Nephron progenitor cell (in vitro differentiated cells): ENCODE data around the gene PCNX4.

Experiments used
- DNase-seq: peaks from one replicate; pipeline ENCODE4 v3.0.0; 2021
- H3K27ac Mint-ChIP-seq: 2 replicates; pipeline ENCODE4 v1.8.0; 2021; ENCODE audit warnings: mild to moderate bottlenecking, moderate library complexity, mixed read lengths
- H3K27me3 Mint-ChIP-seq: 2 replicates; pipeline ENCODE4 v1.8.0; 2021; ENCODE audit warnings: mild to moderate bottlenecking, low read depth, mixed read lengths; ENCODE audit not compliant: poor library complexity
- H3K36me3 Mint-ChIP-seq: 2 replicates; pipeline ENCODE4 v1.8.0; 2021; ENCODE audit warnings: low read depth, mixed read lengths
- H3K4me1 Mint-ChIP-seq: 2 replicates; pipeline ENCODE4 v1.8.0; 2021; ENCODE audit warnings: mixed read lengths
- H3K4me3 Mint-ChIP-seq: 2 replicates; pipeline ENCODE4 v1.8.0; 2021; ENCODE audit warnings: mild to moderate bottlenecking, moderate library complexity, mixed read lengths
- H3K9me3 Mint-ChIP-seq: 2 replicates; pipeline ENCODE4 v1.8.0; 2021; ENCODE audit warnings: mild to moderate bottlenecking, moderate library complexity, mixed read lengths
- CTCF ChIP-seq: fragments of 200-600 bp; sonication (generic); IDR thresholded peaks from 2 replicates; pipeline ENCODE4 v1.5.0; 2021; ENCODE audit warnings: antibody characterized with exemption

The PCNX4 gene

GRCh38 chr14:60169722-60170121, 78.0 kb downstream of the PCNX4 start:
- Mint-ChIP-seq H3K36me3 (no peaks in the 10 kb centered on the region), H3K9me3 (peaks cover 9% of the 10 kb centered on the region), H3K27ac (no peak overlapping the region), H3K4me3 (no peak overlapping the region), H3K4me1 (peaks cover 14% of the 10 kb centered on the region), H3K27me3 (peaks cover 5% of the 10 kb centered on the region)
- no peak for TF ChIP-seq CTCF
- DNase-seq, result no peak

GRCh38 chr14:60170948-60171347, 79.2 kb downstream of the PCNX4 start:
- peaks cover 6% of the 10 kb centered on the region for H3K27me3 Mint-ChIP-seq
- peaks cover 9% of the 10 kb centered on the region for H3K9me3 Mint-ChIP-seq
- H3K36me3 Mint-ChIP-seq, result no peaks in the 10 kb centered on the region
- no peak overlapping the region for H3K4me3 Mint-ChIP-seq
- peaks cover 9% of the 10 kb centered on the region for H3K4me1 Mint-ChIP-seq
- TF ChIP-seq CTCF, result no peak
- H3K27ac Mint-ChIP-seq, result no peak overlapping the region
- no peak for DNase-seq

GRCh38 chr14:60171690-60172089, 80.0 kb downstream of the PCNX4 start:
- Mint-ChIP-seq H3K27ac (no peak overlapping the region), H3K4me3 (no peak overlapping the region), H3K36me3 (no peaks in the 10 kb centered on the region), H3K27me3 (peaks cover 6% of the 10 kb centered on the region), H3K9me3 (peaks cover 9% of the 10 kb centered on the region), H3K4me1 (peaks cover 2% of the 10 kb centered on the region)
- DNase-seq, result no peak
- TF ChIP-seq CTCF, result no peak

GRCh38 chr14:60174352-60175254, 82.9 kb downstream of the PCNX4 start:
- H3K27ac Mint-ChIP-seq, result no peak overlapping the region
- peaks cover 13% of the 10 kb centered on the region for H3K9me3 Mint-ChIP-seq
- no peak for TF ChIP-seq CTCF
- no peaks in the 10 kb centered on the region for H3K36me3 Mint-ChIP-seq
- DNase-seq, result no peak
- no peaks in the 10 kb centered on the region for H3K4me1 Mint-ChIP-seq
- H3K27me3 Mint-ChIP-seq, result peaks cover 3% of the 10 kb centered on the region
- no peak overlapping the region for H3K4me3 Mint-ChIP-seq

GRCh38 chr14:60175255-60175902, 83.7 kb downstream of the PCNX4 start:
- no peak overlapping the region for H3K4me3 Mint-ChIP-seq
- no peak overlapping the region for H3K27ac Mint-ChIP-seq
- peaks cover 3% of the 10 kb centered on the region for H3K27me3 Mint-ChIP-seq
- no peaks in the 10 kb centered on the region for H3K4me1 Mint-ChIP-seq
- no peak for TF ChIP-seq CTCF
- no peak for DNase-seq
- peaks cover 13% of the 10 kb centered on the region for H3K9me3 Mint-ChIP-seq
- H3K36me3 Mint-ChIP-seq, result no peaks in the 10 kb centered on the region
